ENCODE measurements around the gene VGLL1. TPM values are rescaled to one million over a fixed set of nuclear protein-coding genes. Genes with fewer than 3 reads are reported as not detected.

VGLL1 gene
- total RNA-seq, 1 experiment from 2014 or later, result not detected

DNA sequence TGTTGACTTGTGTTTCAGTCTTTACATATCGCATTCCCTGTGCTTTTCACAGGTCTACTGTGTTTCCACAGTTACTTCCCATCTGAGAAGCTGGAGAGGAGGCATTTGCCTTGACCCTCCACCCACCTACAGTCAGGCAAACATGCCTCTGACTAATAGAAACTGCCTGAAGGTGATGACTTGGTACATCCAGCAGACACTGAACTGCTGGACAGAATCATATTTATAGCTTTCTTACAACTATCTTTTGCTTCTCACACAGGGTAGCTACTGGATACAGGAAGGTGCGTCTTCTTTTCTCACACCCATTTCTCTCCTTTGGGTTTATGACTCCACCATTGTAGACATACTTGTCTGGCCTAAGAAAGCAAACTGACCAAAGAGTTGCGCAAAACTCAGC, 58.0 kb downstream of the VGLL1 start:
- TF ChIP-seq SIN3A (IDR thresholded peaks at IDR 0.05; ENCODE audit: low read depth) (no peak), CBX3 (IDR thresholded peaks at IDR 0.05; ENCODE audit: low read depth) (no peak), POLR2A (IDR thresholded peaks at IDR 0.05; ENCODE audit: borderline replicate concordance, extremely low read depth, insufficient read depth, insufficient read length) (no peak), CEBPB (IDR thresholded peaks at IDR 0.05; ENCODE audit: low read depth) (no peak), ELF1 (IDR thresholded peaks at IDR 0.05; ENCODE audit: borderline replicate concordance, low read depth) (no peak), ZFX (IDR thresholded peaks at IDR 0.05) (no peak), RAD21 (IDR thresholded peaks at IDR 0.05; ENCODE audit: low read depth) (no peak), EZH2 (IDR thresholded peaks at IDR 0.05) (no peak), YY1 (IDR thresholded peaks at IDR 0.05; ENCODE audit: extremely low read depth, insufficient replicate concordance, low read depth, low read length) (no peak)
- Histone ChIP-seq H2AFZ (ENCODE audit: low read depth, low read length, poor library complexity, severe bottlenecking) (no peak overlapping the region), H3K9me2 (ENCODE audit: insufficient read depth) (no peaks in the 10 kb centered on the region), H3K79me2 (ENCODE audit: insufficient read depth, low read length) (no peaks in the 10 kb centered on the region), H3K4me2 (ENCODE audit: low read length) (no peak overlapping the region; the same call in 1 of the 2 replicates), H3K9me3 (ENCODE audit: control insufficient read depth in 1 of 2, insufficient read depth in 1 of 2, low read depth in 1 of 2, low read length in 2 of 2) (no peaks in the 10 kb centered on the region), H3K9ac (ENCODE audit: low read length) (no peak overlapping the region), H3K4me3 (replicated peaks in 1 of 2; ENCODE audit: low read depth in 1 of 2, low read length in 2 of 2) (no peak overlapping the region), H3K4me1 (ENCODE audit: control insufficient read depth in 1 of 2, insufficient read depth in 2 of 2, low read length in 2 of 2) (no peaks in the 10 kb centered on the region; a peak in 1 of 4 replicates), H3K27ac (ENCODE audit: low read depth, low read length) (no peak overlapping the region), H3K27me3 (ENCODE audit: insufficient read depth, low read length) (no peaks in the 10 kb centered on the region), H4K20me1 (ENCODE audit: insufficient read depth) (no peaks in the 10 kb centered on the region), H3K36me3 (ENCODE audit: control insufficient read depth in 1 of 2, insufficient read depth in 2 of 2, low read length in 2 of 2) (no peaks in the 10 kb centered on the region)
- intact Hi-C loops (cut with micrococcal nuclease), result no loop called here
- RAD21 ChIA-PET (ENCODE audit: low non-redundant PET in 1 of 2, low total read pairs in 2 of 2, uncharacterized antibody in 2 of 2, unreplicated experiment in 2 of 2), result no interaction called here
- DNase-seq (ENCODE audit: low read depth, low spot score), result no peak
- CTCF ChIA-PET, result no interaction called here
- ATAC-seq, result no peak
- POLR2A ChIA-PET, result no interaction called here
- BruUV-seq (replicated peaks), result no TSS peak

GRCh38 chrX:136597356-136597755, 65.3 kb downstream of the VGLL1 start:
- Histone ChIP-seq H3K4me2 (ENCODE audit: low read length) (no peak overlapping the region), H3K36me3 (ENCODE audit: control insufficient read depth in 1 of 2, insufficient read depth in 2 of 2, low read length in 2 of 2) (no peaks in the 10 kb centered on the region), H3K4me1 (ENCODE audit: control insufficient read depth in 1 of 2, insufficient read depth in 2 of 2, low read length in 2 of 2) (no peaks in the 10 kb centered on the region), H3K27ac (ENCODE audit: low read depth, low read length) (no peak overlapping the region), H3K9ac (ENCODE audit: low read length) (no peak overlapping the region), H3K27me3 (ENCODE audit: insufficient read depth, low read length) (no peaks in the 10 kb centered on the region), H2AFZ (ENCODE audit: low read depth, low read length, poor library complexity, severe bottlenecking) (no peak overlapping the region), H4K20me1 (ENCODE audit: insufficient read depth) (no peaks in the 10 kb centered on the region), H3K79me2 (ENCODE audit: insufficient read depth, low read length) (no peaks in the 10 kb centered on the region), H3K4me3 (replicated peaks in 1 of 2; ENCODE audit: low read depth in 1 of 2, low read length in 2 of 2) (no peak overlapping the region), H3K9me2 (ENCODE audit: insufficient read depth) (no peaks in the 10 kb centered on the region), H3K9me3 (ENCODE audit: control insufficient read depth in 1 of 2, insufficient read depth in 1 of 2, low read depth in 1 of 2, low read length in 2 of 2) (no peaks in the 10 kb centered on the region)
- ChIA-PET RAD21 (ENCODE audit: low non-redundant PET in 1 of 2, low total read pairs in 2 of 2, uncharacterized antibody in 2 of 2, unreplicated experiment in 2 of 2) (no interaction called here), CTCF (no interaction called here), POLR2A (no interaction called here)
- ATAC-seq (no peak), DNase-seq (ENCODE audit: low read depth, low spot score) (no peak)
- intact Hi-C loops (cut with micrococcal nuclease), result no loop called here
- no TSS peak for BruUV-seq (replicated peaks)
- TF ChIP-seq EGR1 (IDR thresholded peaks at IDR 0.05; ENCODE audit: low read depth) (no peak), TCF7L2 (IDR thresholded peaks at IDR 0.05; ENCODE audit: borderline replicate concordance, extremely low read depth, insufficient read depth, insufficient read length) (no peak), ZNF274 (IDR thresholded peaks at IDR 0.05; ENCODE audit: low read depth, low read length) (no peak), POLR2A (IDR thresholded peaks at IDR 0.05; ENCODE audit: borderline replicate concordance, extremely low read depth, insufficient read depth, insufficient read length) (no peak), CTCF (IDR thresholded peaks at IDR 0.05 in 2 of 3, conservative IDR thresholded peaks at IDR 0.05 in 1 of 3; ENCODE audit: borderline replicate concordance in 1 of 3, insufficient read depth in 1 of 3, low read depth in 2 of 3, low read length in 2 of 3) (no peak), RAD21 (IDR thresholded peaks at IDR 0.05; ENCODE audit: low read depth) (no peak), SIN3A (IDR thresholded peaks at IDR 0.05; ENCODE audit: low read depth) (no peak), JUND (IDR thresholded peaks at IDR 0.05) (no peak), POLR2AphosphoS5 (IDR thresholded peaks at IDR 0.05; ENCODE audit: low read depth, low read length) (no peak), EZH2 (IDR thresholded peaks at IDR 0.05) (no peak), CBX3 (IDR thresholded peaks at IDR 0.05; ENCODE audit: low read depth) (no peak), REST (IDR thresholded peaks at IDR 0.05; ENCODE audit: low read depth) (no peak)
- TF ChIP-seq, protein P1, sequence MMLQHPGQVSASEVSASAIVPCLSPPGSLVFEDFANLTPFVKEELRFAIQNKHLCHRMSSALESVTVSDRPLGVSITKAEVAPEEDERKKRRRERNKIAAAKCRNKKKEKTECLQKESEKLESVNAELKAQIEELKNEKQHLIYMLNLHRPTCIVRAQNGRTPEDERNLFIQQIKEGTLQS (IDR thresholded peaks at IDR 0.05), result no peak
